GM18861 (cell line): ENCODE data around the gene SRCIN1.
"Not testable (repeated sequence)": the region's sequence is repeated elsewhere in the genome, so short reads cannot be mapped to it uniquely, and the experiment has no call there.

Experiments
- ATAC-seq: cut with Tn5 transposase; IDR thresholded peaks from one replicate; pipeline ENCODE4 v1.9.1; 2021; ENCODE audit not compliant: unreplicated experiment

Gene SRCIN1

GRCh38 chr17:38605841-38606645, at the start of gene SRCIN1:
Gene SRCIN1 (minus strand): TSS chr17:38605952. CDS start chr17:38605705, 247 bp downstream.
- no peak for ATAC-seq

- no peak for ATAC-seq
These were observed 49.0 kb upstream of the SRCIN1 start for GRCh38 chr17:38654411-38655398.

- no peak for ATAC-seq
These were observed 47.9 kb upstream of the SRCIN1 start for GRCh38 chr17:38653679-38654078.

DNA sequence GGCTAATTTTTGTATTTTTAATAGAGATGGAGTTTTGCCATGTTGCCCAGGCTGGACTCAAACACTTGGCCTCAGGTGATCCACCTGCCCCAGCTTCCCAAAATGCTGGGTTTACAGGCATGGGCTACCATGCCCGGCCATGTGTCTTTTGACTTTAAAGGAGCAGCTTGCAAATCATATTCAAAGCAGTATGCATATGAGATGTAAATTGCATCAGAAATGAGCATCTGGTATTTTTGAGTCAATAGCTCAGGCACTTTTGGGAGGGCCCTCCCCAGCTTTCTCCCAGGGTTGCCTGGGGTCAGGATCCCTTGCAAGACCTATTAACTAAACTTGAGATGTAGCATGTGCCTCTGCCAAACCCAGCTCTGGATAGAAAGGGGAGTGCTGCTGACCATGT, 47.5 kb upstream of the SRCIN1 start:
- no peak for ATAC-seq

- ATAC-seq, result not testable (repeated sequence)
These were observed 45.0 kb upstream of the SRCIN1 start for GRCh38 chr17:38650653-38651173.

DNA sequence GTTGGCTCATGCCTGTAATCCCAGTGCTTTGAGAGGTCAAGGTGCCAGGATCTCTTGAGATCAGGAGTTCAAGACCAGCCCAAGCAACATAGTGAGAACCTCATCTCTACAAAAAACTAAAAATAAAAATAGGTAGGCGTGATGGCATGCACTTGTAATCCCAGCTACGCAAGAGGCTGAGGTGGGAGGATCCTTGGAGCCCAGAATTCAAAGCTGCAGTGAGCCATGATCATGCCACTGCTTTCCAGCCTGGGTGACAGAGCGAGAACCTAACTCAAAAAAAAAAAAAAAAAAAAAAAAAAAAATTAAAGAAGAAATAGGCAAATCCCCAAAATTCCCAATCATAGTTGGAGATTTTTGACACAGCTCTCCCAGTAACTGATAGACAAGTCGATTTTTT, 32.2 kb upstream of the SRCIN1 start:
- no peak for ATAC-seq

GRCh38 chr17:38636054-38636453, 30.3 kb upstream of the SRCIN1 start:
- no peak for ATAC-seq

DNA sequence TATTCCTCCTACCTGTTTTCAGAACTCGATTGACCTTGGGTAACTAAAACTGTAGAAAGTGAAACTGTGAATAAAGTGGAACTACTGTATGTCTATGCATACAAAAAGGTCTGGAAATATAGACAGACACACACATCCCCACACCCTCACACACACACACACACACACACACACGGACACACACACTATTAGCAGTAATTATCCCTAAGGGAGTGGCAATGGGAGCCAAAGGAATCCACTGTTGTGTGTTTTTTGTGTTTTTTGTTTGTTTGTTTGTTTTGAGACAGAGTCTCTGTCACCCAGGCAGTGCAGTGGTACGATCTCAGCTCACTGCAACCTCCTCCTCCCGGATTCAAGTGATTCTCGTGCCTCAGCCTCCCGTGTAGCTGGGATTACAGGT, 26.6 kb upstream of the SRCIN1 start:
- ATAC-seq, result no peak

- no peak for ATAC-seq
These were observed 22.7 kb upstream of the SRCIN1 start for GRCh38 chr17:38628441-38628840.

DNA sequence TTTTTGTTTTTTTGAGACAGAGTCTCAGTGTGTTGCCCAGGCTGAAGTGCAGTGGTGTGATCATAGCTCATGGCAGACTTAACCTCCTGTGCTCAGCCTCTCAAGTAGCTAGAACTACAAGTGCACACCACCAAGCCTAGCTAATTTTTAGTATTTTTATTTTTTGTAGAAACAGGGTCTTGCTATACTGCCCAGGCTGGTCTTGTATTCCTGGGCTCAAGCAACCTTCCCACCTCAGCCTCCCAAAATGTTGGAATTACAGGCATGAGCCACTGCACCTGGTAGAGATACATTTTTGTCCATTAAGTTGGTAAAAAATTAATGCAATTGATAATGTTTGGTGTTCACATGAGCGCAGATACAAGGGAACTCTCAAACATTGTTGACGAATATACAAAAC, 22.2 kb upstream of the SRCIN1 start:
- no peak for ATAC-seq

DNA sequence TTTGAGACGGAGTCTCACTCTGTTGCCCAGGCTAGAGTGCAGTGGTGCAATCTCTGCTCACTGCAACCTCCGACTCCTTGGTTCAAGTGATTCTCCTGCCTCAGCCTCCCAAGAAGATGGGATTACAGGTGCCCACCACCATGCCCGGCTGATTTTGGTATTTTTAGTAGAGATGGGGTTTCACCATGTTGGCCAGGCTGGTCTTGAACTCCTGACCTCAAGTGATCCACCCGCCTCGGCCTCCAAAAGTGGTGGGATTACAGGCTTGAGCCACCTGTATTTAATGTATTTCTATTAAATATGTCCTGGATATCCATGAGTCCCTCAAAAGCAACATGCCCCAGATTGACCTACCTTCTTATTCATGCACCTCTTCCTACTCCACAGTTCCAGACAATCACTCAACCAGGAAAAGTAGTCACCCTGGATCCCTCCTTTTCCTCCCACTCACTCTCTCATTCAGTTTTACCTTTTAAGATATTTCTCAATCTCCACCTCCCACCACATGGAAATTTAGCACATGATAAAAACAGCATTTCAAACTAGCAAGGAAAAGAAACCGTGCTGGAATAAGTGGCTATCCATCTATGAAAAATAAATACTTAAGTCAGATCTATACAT, 21.0 kb upstream of the SRCIN1 start:
- ATAC-seq, result not testable (repeated sequence)

- no peak for ATAC-seq
These were observed 19.7 kb upstream of the SRCIN1 start for GRCh38 chr17:38625482-38625881.

DNA sequence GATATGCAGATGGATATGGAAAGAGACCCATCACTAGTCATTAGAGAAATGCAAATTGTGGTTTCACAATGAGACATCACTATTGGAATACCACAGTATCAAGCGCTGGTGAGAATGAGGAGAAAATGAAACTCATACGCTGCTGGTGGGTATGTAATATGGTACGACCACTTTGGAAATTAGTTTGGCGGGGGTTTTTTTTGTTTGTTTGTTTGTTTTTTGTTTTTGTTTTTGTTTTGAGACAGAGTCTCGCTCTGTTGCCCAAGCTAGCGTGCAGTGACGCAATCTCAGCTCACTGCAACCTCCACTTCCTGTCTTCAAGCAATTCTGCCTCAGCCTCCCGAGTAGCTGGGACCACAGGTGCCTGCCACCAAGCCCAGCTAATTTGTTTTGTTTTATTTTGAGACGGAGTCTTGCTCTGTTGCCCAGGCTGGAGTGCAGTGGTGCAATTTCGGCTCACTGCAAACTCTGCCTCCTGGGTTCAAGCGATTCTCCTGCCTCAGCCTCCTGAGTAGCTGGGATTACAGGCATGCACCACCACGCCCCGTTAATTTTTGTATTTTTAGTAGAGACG, 19.1 kb upstream of the SRCIN1 start:
- not testable (repeated sequence) for ATAC-seq

DNA sequence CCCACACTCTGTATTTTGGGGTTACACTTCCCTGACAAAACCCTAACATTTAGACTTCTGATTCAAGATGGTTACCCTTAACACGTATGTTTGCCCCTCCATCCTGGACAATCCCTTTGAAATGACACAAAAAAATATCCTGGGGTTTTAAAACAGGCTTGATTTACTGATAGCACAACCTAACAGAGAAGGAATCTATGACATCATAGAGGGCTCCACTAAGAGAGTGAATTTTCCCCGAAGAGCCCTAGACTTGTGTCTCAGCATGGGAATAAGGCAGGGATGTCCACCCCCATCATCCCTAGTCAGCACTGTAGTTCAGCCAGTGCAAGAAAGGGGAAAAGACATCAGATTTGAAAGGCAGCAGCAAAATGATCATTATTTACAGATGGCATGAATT, 15.8 kb upstream of the SRCIN1 start:
- ATAC-seq, result no peak

DNA sequence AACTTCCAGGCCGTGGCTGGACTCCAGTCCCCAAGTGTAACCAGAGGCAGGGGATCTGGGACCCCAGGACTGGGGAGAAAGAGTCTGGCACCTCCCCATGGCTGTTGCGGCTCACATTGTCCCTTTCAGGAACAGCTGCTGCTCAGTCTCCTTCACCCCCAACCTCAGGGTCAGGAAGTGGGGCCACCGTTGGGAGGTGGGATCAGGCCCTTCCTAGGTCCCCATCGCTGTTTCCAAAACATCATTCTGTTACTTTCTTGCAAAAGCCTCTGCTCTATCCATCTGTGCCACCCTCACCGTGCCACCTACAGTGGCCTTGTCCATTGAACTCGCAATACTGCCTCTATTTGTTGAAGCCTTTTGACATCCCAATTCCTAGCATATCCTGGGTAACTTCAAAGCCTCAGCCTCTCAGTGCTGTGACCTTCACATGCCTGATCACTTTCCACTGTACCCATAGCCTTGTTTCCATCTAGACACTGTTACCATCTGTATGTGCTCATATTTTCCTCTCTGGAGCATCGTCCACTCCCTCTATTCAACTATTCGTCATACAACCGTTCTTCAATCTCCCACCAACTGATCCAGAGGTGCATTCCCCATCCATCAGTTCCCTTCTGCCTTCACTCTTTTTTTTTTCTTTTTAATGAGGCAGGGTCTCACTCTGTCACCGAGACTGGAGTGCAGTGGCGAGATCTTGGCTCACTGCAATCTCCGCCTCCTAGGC, 15.0 kb upstream of the SRCIN1 start:
- no peak for ATAC-seq

DNA sequence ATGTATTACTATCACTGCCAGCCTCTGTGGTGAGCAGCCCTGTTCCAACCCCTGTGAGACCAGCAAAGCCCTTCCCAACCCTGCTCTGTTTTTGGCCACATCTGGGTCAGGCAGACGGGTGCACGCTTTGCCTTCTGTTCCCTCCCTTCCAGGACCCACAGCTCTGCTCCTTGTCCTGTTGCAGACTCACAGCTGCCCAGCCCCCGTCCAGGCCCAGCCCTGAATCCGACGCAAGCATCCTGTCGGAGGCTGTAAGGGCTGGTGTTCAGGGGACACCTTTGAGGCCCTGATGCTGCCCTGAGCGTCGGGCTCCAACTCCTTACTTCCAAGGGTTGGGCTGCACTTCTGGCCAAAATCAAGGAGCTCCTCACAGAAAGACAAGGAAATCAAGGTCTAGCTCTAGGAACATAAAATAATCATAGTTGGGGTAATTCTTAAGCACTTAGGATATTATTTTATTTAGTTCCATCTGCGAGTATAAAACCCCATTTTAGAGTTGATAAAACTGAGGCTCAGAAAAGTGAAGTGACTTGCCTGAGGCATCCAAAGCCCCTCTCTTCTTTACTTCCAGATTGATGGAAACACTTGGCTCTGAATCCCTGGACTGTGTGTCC, 14.3 kb upstream of the SRCIN1 start:
- ATAC-seq, result no peak

DNA sequence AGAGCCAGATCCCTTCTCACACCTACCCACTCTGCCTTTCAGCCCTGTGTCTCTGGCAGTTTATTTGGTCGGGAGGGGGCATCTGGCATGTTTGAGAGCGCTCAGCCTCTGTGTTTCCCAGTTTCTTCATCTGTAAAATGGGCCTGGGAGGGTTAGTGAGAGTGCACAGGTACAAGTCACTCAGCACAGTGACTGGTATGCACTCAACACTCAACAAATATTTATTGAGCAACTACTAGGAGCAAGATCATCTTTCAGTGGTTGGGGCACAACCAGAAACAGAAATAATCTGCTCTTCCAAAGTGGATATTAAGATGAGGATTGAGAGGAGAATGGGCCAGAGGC, 13.7 kb upstream of the SRCIN1 start:
- ATAC-seq, result no peak

GRCh38 chr17:38617967-38618760, 12.4 kb upstream of the SRCIN1 start:
- ATAC-seq, result no peak
